ENCODE results near the gene MAGI3.
"Not testable (repeated sequence)": the region's sequence is repeated elsewhere in the genome, so short reads cannot be mapped to it uniquely, and the experiment has no call there.

MAGI3 gene

GRCh38 chr1:113684153-113684541, 293.8 kb downstream of the MAGI3 start:
- FAIRE-seq (no peak), DNase-seq (ENCODE audit: low spot score) (no peak)

GRCh38 chr1:113686891-113687618, 296.7 kb downstream of the MAGI3 start:
- no peak for DNase-seq (ENCODE audit: low spot score)
- no peak for FAIRE-seq

GRCh38 chr1:113691184-113691583, 300.9 kb downstream of the MAGI3 start:
- FAIRE-seq, result no peak
- DNase-seq (ENCODE audit: low spot score), result no peak

- no peak for DNase-seq (ENCODE audit: low spot score)
- FAIRE-seq, result no peak
Measured at GRCh38 chr1:113692342-113692741, 302.0 kb downstream of the MAGI3 start.

- FAIRE-seq, result no peak
Measured at GRCh38 chr1:113692824-113693431, 302.6 kb downstream of the MAGI3 start.

GRCh38 chr1:113694910-113695309, 304.6 kb downstream of the MAGI3 start:
- DNase-seq (ENCODE audit: low spot score) (no peak), FAIRE-seq (no peak)

More at GRCh38 chr1:113692824-113693431, 302.6 kb downstream of the MAGI3 start:
- DNase-seq (ENCODE audit: low spot score), result no peak

- DNase-seq (ENCODE audit: low spot score), result no peak
- no peak for FAIRE-seq
Measured at GRCh38 chr1:113701429-113701828, 311.1 kb downstream of the MAGI3 start.

GRCh38 chr1:113714606-113715269, 324.4 kb downstream of the MAGI3 start:
- FAIRE-seq, result no peak
- DNase-seq (ENCODE audit: low spot score), result no peak

- not testable (repeated sequence) for DNase-seq (ENCODE audit: low spot score); FAIRE-seq
Measured at GRCh38 chr1:113717506-113717905, 327.2 kb downstream of the MAGI3 start.

GRCh38 chr1:113718621-113719020, 328.3 kb downstream of the MAGI3 start:
- FAIRE-seq, result not testable (repeated sequence)

GRCh38 chr1:113721010-113721409, 330.7 kb downstream of the MAGI3 start:
- no peak for DNase-seq (ENCODE audit: low spot score)
- FAIRE-seq, result no peak

More at GRCh38 chr1:113718621-113719020, 328.3 kb downstream of the MAGI3 start:
- not testable (repeated sequence) for DNase-seq (ENCODE audit: low spot score)

GRCh38 chr1:113732802-113733201, 342.5 kb downstream of the MAGI3 start:
- DNase-seq (ENCODE audit: low spot score), result no peak
- no peak for FAIRE-seq

- DNase-seq (ENCODE audit: low spot score), result no peak
- no peak for FAIRE-seq
Measured at GRCh38 chr1:113734357-113735055, 344.2 kb downstream of the MAGI3 start.

Data from urothelium cell line (cell line).